Amniotic stem cell (primary cell): ENCODE results near the gene PTPRM.
A peak's percentile ranks its signal among the peaks of the same experiment; 100 is the strongest.
"Not testable (repeated sequence)": the region's sequence is repeated elsewhere in the genome, so short reads cannot be mapped to it uniquely, and the experiment has no call there.

Experiments
- DNase-seq: peaks from one replicate; lab custom pipeline; 2025; lab: John Stamatoyannopoulos, UW

Gene PTPRM

DNA sequence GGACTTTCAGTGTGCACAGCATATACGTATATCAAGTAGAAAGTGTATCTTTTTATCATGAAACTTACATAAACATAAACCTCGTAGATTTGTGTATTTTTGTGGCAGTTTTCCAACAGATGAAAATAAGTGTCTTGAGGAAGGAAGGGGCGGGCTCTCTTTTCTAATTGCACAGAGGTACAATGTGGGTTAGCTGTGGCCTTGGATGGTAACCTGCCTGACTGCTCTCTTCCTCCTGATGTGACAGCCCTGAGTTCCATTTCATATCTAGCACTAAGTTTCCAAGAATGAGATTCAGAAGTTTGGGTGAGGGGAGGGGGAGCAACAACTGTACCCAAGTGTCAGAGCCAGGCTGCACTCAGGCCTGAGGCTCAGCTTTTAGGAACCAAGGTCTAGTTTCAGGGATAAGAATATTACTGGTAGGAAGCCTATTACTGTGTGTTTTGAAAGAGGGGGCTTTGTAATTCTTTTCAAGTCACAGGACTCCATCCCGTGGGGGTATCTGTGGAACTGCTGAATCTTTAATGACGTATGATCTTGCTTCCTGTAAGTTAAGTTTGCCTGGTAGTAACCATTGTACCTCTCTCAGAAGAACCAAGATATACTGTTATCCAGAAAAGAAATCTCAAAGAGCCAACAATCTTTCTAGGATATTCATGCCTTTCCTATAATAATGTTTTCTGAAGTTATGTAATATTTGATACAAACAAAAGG, 483.7 kb downstream of the PTPRM start:
- DNase-seq = no peak

DNA sequence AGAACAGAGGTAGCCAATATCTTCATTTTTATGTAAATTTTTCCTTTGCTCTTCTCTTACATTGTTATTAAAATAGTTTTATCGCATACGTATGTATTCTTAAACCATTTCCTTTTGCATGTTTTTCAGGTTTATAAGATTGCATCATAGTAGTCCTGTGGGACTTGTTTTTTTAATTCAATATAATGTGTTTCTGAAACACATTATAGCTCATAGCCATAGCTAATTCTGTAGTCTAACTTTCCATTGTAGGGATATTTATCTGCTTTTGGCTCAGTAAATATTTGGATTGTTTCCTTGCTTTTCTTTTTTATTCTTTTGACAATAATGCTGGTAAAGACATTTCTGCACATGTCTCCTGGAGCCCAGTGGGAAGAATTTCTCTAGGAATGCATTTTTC, 484.3 kb downstream of the PTPRM start:
- DNase-seq = no peak

- no peak for DNase-seq
Measured at GRCh38 chr18:8052237-8052701, 485.2 kb downstream of the PTPRM start.

- DNase-seq = no peak
Measured at GRCh38 chr18:8056723-8057122, 489.6 kb downstream of the PTPRM start.

DNA sequence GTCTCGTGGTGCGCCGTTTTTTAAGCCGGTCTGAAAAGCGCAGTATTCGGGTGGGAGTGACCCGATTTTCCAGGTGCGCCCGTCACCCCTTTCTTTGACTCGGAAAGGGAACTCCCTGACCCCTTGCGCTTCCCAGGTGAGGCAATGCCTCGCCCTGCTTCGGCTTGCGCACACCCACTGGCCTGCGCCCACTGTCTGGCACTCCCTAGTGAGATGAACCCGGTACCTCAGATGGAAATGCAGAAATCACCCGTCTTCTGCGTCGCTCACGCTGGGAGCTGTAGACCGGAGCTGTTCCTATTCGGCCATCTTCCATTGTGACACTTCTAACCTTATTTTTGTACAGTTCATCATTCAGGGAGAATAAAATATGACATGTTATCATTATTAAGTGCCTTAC, 496.0 kb downstream of the PTPRM start:
- DNase-seq = not testable (repeated sequence)

DNA sequence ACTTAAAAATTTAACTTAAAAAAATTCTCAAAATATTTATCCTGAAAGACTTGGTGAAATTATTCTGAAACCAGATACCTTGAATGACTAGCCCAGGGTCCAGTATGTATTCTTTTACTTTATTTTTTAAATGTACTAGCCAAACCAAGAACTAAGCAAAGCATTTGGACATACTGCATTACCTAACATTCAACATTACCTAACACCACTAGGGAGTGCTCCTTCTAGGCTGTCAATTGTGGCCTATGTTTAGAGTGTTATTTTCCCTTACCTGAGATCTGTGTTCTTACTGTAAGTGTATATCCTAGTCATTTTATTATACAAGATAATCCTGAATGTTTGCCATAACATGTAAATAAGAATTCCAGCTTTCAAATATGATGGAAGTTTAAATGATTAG, 496.6 kb downstream of the PTPRM start:
- no peak for DNase-seq

DNA sequence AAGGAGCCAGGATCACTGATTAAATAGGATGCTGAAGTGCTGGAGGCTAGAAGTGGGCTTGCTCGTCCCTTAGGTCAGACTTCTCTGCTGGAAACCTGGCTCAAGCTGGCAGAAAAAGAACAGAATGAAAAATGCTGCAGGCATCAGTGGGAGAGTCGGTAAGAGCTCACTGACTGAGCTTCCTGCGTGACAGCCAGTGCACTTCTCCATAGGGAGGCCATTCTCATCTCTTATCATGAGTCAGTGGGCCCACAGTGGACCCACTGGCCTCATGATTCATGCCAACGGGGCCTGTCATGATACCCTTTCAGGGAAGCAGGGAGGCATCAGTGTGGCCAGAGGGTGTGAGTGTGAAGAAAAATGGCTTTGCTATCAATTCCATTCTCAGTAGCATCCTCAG, 498.2 kb downstream of the PTPRM start:
- no peak for DNase-seq

- no peak for DNase-seq
Measured at GRCh38 chr18:8065773-8066172, 498.7 kb downstream of the PTPRM start.

DNA sequence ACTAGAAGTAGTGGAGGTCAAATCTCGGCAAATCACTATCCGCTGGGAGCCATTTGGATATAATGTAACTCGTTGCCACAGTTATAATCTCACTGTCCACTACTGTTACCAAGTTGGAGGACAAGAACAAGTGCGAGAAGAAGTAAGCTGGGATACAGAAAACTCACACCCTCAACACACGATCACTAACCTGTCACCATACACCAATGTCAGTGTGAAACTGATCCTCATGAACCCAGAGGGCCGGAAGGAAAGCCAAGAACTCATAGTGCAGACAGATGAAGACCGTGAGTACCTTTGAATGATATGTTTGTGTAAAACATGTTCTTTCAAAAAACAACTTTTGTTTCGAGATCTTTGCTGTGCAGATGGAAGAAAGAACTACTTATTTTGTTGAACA, 502.6 kb downstream of the PTPRM start:
- DNase-seq = no peak

DNA sequence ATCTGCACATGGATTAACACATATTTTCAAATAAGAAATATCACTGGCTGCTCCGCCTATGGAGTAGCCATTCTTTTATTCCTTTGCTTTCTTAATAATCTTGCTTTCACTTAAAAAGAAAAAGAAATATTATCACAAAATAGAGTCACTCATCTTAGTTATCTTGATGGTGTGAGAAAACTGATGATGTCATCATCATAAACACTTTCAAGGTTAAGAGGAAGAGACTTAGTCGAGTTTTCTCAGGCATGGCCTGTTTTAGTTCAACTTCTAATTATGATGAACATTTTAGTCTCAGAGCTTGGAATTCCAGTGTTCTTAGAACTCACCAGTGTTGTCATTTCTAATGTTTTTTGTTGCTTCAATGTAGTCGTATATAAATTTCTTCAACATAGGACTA, 506.1 kb downstream of the PTPRM start:
- no peak for DNase-seq

DNA sequence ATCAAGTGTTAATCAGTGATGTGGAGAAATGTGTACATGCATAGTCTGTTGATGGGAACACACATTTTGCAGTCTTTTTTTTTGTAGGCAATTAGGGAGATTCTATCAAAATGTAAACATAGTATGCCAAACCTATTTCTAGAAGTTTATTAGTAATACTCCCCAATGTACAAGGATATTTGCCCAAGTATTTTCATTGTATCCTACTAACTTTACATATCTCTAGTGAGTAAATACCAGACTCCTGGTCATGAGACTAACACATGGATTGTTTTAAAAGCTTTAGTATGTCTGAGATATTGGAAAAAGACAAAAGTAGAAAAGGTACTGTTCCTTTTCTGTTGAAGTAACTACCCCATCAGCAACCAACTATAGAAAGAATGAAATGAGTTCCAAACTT, 513.0 kb downstream of the PTPRM start:
- no peak for DNase-seq

DNA sequence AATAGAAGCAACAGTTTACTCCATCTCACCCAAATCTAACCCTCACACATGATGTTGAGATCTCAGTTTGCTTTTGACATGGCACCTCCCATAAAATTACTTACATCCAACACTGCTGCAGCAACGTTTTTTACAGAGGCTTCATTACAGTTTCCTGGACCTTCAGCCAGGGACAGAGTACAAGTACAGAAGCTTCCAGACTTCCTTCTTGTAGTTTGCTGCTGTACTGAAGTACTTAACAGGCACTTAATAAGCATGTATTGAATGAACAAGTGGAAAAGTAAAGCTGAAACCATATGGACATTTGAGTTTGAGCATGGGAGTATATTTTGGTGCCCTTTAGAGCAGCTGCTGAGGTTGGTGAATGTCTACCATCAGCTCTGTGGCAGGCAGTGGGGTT, 514.2 kb downstream of the PTPRM start:
- DNase-seq = no peak

DNA sequence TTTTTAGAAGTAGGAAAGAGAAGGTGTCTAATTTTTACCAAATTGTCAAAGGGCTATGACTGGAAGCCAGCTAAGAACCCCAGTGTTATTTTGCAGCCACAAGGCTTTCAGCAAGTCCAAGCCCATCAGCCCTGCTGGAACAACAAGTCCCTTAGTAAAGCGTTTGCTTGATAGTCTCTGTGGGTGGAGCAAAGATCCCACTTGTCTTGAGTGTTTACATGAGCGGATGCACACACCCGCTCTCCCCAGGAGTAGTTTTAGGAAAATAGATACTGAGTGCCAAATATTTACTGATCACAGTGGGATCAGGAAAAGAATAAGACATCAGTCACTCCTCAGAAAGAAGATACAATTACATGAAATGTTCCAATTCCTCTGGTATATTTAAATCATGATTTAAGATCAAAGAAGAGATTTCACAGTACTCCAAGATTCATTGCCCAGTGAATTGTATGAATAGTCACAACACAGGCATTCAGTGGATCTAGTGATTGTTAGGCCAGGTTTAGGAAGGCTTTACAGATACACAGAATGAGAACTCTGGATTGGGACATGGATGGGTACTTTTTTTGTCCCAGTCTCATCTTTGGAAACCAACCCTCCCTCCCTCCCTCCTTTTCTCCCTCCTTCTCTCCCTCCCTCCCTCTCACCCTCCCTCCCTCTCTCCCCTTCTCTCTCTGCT, 514.9 kb downstream of the PTPRM start:
- DNase-seq = no peak

- no peak for DNase-seq
Measured at GRCh38 chr18:8084160-8084559, 517.0 kb downstream of the PTPRM start.

GRCh38 chr18:8088626-8089025, 521.5 kb downstream of the PTPRM start:
- DNase-seq = no peak

DNA sequence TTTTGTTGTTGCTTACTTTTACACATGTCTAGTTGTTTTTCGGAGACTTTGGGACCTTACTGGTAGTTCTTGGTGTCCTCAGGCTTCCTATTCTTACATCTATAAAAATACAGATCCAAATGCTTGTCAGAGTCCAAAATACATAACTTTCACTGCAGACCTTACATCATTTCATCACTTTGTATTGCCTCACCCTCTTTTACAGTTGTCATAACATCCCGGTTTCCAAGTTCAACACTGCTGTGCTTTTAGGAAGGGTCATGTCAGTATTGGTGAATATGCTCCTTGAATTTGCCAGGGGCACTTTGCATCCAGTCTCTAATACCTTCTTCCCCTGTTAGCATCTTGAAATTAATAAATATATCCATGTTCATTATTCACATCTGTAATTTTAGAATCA, 523.9 kb downstream of the PTPRM start:
- no peak for DNase-seq

DNA sequence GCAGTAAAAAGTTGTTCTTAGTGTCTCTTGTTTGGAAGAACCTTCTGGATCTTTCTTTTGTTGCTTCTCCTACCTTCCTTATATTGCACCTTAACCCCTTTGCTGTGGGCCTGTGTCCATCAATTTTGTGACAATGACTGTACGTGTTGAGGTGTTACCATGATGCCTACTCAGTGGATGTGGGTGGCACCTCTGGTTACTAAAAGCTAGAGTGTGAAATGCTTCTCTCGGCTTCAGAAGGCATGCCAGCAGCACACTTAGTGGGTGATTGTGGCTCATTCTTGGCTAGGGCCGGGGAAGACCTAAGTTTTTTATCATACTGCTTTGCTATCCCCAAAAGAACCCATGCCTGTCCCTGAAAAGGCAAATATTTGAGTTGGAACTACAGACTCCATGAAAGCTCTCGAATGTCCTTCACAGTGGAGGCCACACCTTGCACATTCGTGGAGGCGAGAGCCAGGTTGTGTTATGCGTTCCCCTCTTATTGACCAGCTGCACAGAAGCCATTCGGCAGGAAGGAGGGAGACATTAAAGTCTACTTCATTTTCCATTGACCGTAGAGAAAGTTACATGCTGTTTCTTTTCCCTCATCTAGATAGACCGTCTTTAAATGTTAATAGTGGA, 528.9 kb downstream of the PTPRM start:
- DNase-seq = no peak

GRCh38 chr18:8097399-8097798, 530.3 kb downstream of the PTPRM start:
- no peak for DNase-seq

- DNase-seq = no peak
Measured at GRCh38 chr18:8097927-8098326, 530.8 kb downstream of the PTPRM start.

- no peak for DNase-seq
Measured at GRCh38 chr18:8106603-8107002, 539.5 kb downstream of the PTPRM start.

- no peak for DNase-seq
Measured at GRCh38 chr18:8107426-8107825, 540.3 kb downstream of the PTPRM start.

DNA sequence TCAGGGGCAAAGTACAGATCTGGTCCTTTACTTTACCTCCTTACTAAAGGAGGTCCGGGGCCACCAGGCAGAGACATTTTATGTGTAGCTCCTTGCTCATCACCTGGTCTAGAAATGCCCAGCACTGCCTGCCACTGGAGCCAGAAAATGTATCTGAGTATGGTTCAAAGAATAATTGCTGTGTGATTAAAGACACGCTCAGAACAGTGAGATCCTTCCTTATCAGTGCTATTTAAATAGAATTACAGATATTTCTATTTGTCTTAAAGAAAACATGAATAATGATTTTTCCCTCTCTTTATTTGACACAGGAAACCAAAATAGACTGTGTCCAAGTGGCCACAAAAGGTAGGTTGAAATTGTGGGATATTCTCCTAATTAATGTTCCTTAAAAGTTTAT, 547.4 kb downstream of the PTPRM start:
- no peak for DNase-seq

GRCh38 chr18:8116341-8117005, 549.4 kb downstream of the PTPRM start:
- DNase-seq = peak; percentile 10
